Mesothelial cell of epicardium (in vitro differentiated cells): ENCODE data around the gene SIRT4. TPM values are rescaled to one million over a fixed set of nuclear protein-coding genes. Genes with fewer than 3 reads are reported as not detected.

Source experiments
- DNase-seq, 2 experiments: peaks; one replicate each; pipeline ENCODE4 v3.0.0; 2021; ENCODE audit warnings: low spot score in 2 of 2; ENCODE audit not compliant: unreplicated experiment in 2 of 2
- H3K27ac Mint-ChIP-seq: 2 replicates; pipeline ENCODE4 v1.8.0; 2021; ENCODE audit warnings: mixed read lengths
- H3K27me3 Mint-ChIP-seq: 2 replicates; pipeline ENCODE4 v1.8.0; 2021; ENCODE audit warnings: low read depth, mixed read lengths
- H3K36me3 Mint-ChIP-seq: 2 replicates; pipeline ENCODE4 v1.8.0; 2021; ENCODE audit warnings: mixed read lengths
- H3K4me1 Mint-ChIP-seq: 2 replicates; pipeline ENCODE4 v1.8.0; 2021; ENCODE audit warnings: mixed read lengths
- H3K4me3 Mint-ChIP-seq: 2 replicates; pipeline ENCODE4 v1.8.0; 2021; ENCODE audit warnings: mild to moderate bottlenecking, moderate library complexity, mixed read lengths
- H3K9me3 Mint-ChIP-seq: 2 replicates; pipeline ENCODE4 v1.8.0; 2021; ENCODE audit warnings: mixed read lengths
- CTCF ChIP-seq: fragments of 200-600 bp; sonication (generic); IDR thresholded peaks from one replicate; pipeline ENCODE4 v1.5.0; 2021; ENCODE audit warnings: antibody characterized with exemption; ENCODE audit not compliant: unreplicated experiment
- total RNA-seq: library from RNA; stranded (reverse); gene quantifications from 3 replicates; pipeline ENCODE4 v1.2.1, GENCODE V29; 2021

Gene SIRT4
- total RNA-seq, 1 donor from 2014 or later = 3.9 TPM

- Mint-ChIP-seq H3K36me3 (peaks cover 5% of the 10 kb centered on the region), H3K27me3 (no peaks in the 10 kb centered on the region), H3K9me3 (no peaks in the 10 kb centered on the region), H3K4me3 (no peak overlapping the region), H3K27ac (peak overlapping the region; percentile 40), H3K4me1 (peaks cover 69% of the 10 kb centered on the region)
- no peak for DNase-seq
- no peak for TF ChIP-seq CTCF
Observed at GRCh38 chr12:120259418-120260202, 42.5 kb upstream of the SIRT4 start.

GRCh38 chr12:120260607-120261006 lies 41.5 kb upstream of the SIRT4 start:
- H3K27ac Mint-ChIP-seq = no peak overlapping the region
- H3K27me3 Mint-ChIP-seq = no peaks in the 10 kb centered on the region
- H3K4me1 Mint-ChIP-seq = peaks cover 66% of the 10 kb centered on the region

GRCh38 chr12:120261951-120262851 lies 39.9 kb upstream of the SIRT4 start:
- Mint-ChIP-seq H3K36me3 (no peaks in the 10 kb centered on the region), H3K27ac (peak overlapping the region; percentile 92), H3K4me3 (peak overlapping the region; percentile 84), H3K27me3 (no peaks in the 10 kb centered on the region), H3K9me3 (no peaks in the 10 kb centered on the region), H3K4me1 (peaks cover 58% of the 10 kb centered on the region)
- TF ChIP-seq CTCF = no peak
- DNase-seq = no peak

More at GRCh38 chr12:120260607-120261006, 41.5 kb upstream of the SIRT4 start:
- no peaks in the 10 kb centered on the region for H3K9me3 Mint-ChIP-seq
- H3K36me3 Mint-ChIP-seq = no peaks in the 10 kb centered on the region
- no peak for TF ChIP-seq CTCF
- DNase-seq = no peak
- H3K4me3 Mint-ChIP-seq = no peak overlapping the region

GRCh38 chr12:120262852-120263747 lies 39.0 kb upstream of the SIRT4 start:
- DNase-seq = no peak
- Mint-ChIP-seq H3K4me3 (peak overlapping the region; percentile 84), H3K4me1 (peaks cover 49% of the 10 kb centered on the region)

More at GRCh38 chr12:120262852-120263747, 39.0 kb upstream of the SIRT4 start:
- TF ChIP-seq CTCF = no peak
- H3K27me3 Mint-ChIP-seq = no peaks in the 10 kb centered on the region
- no peaks in the 10 kb centered on the region for H3K9me3 Mint-ChIP-seq
- H3K36me3 Mint-ChIP-seq = no peaks in the 10 kb centered on the region
- H3K27ac Mint-ChIP-seq = peak overlapping the region; percentile 92
